HEK293T (cell line): ENCODE results near the gene NRTN.

ENCODE experiments used
- CTCF ChIA-PET: fragments of 350-600 bp; formaldehyde crosslinking; extraction: SDS; loops from one replicate; lab custom pipeline; 2021; ENCODE audit warnings: antibody characterized with exemption, inconsistent platforms; lab: Yijun Ruan, JAX
- POLR2A ChIA-PET: fragments of 350-600 bp; formaldehyde crosslinking; extraction: SDS; loops from one replicate; lab custom pipeline; 2020; ENCODE audit warnings: antibody characterized with exemption, inconsistent platforms; lab: Yijun Ruan, JAX
- DNase-seq: peaks from one replicate; pipeline ENCODE4 v3.0.0; 2012; ENCODE audit warnings: mixed read lengths; ENCODE audit errors: extremely low spot score
- ARNT ChIP-seq: fragments of 450-650 bp; IDR thresholded peaks from 2 replicates; pipeline ENCODE4 v1.6.1; 2017; ENCODE audit warnings: mild to moderate bottlenecking
- BHLHE40 ChIP-seq: fragments of 450-650 bp; IDR thresholded peaks from 2 replicates; pipeline ENCODE4 v1.6.1; 2016; ENCODE audit warnings: mild to moderate bottlenecking, moderate library complexity, borderline replicate concordance
- CTBP1 ChIP-seq: fragments of 450-650 bp; IDR thresholded peaks from 2 replicates; pipeline ENCODE4 v1.6.1; 2016; ENCODE audit warnings: borderline replicate concordance
- ELF4 ChIP-seq: fragments of 450-650 bp; IDR thresholded peaks from 2 replicates; pipeline ENCODE4 v1.6.1; 2017; ENCODE audit warnings: antibody characterized with exemption
- FOXA1 ChIP-seq: fragments of 450-650 bp; IDR thresholded peaks from 2 replicates; pipeline ENCODE4 v1.6.1; 2016; ENCODE audit warnings: mild to moderate bottlenecking
- FOXK2 ChIP-seq: fragments of 450-650 bp; IDR thresholded peaks from 2 replicates; pipeline ENCODE4 v1.6.1; 2016; ENCODE audit warnings: mild to moderate bottlenecking
- FOXM1 ChIP-seq: fragments of 450-650 bp; IDR thresholded peaks from 2 replicates; pipeline ENCODE4 v1.6.1; 2017; ENCODE audit warnings: mild to moderate bottlenecking, borderline replicate concordance
- HDGF ChIP-seq: fragments of 450-650 bp; IDR thresholded peaks from 2 replicates; pipeline ENCODE4 v1.6.1; 2017; ENCODE audit warnings: antibody characterized with exemption, borderline replicate concordance
- L3MBTL2 ChIP-seq: fragments of 450-650 bp; conservative IDR thresholded peaks from 2 replicates; pipeline ENCODE4 v1.6.1; 2016; ENCODE audit warnings: mild to moderate bottlenecking
- LEF1 ChIP-seq: fragments of 450-650 bp; IDR thresholded peaks from 2 replicates; pipeline ENCODE4 v1.6.1; 2017; ENCODE audit warnings: mild to moderate bottlenecking, borderline replicate concordance
- NFRKB ChIP-seq: fragments of 450-650 bp; IDR thresholded peaks from 2 replicates; pipeline ENCODE4 v1.6.1; 2016; ENCODE audit warnings: mild to moderate bottlenecking, moderate library complexity
- SP1 ChIP-seq: fragments of 450-650 bp; IDR thresholded peaks from 2 replicates; pipeline ENCODE4 v1.6.1; 2017
- SUZ12 ChIP-seq: fragments of 450-650 bp; IDR thresholded peaks from 2 replicates; pipeline ENCODE4 v1.6.1; 2016; ENCODE audit warnings: mild to moderate bottlenecking
- TARDBP ChIP-seq: fragments of 450-650 bp; IDR thresholded peaks from 2 replicates; pipeline ENCODE4 v1.6.1; 2016
- ZNF384 ChIP-seq: fragments of 450-650 bp; IDR thresholded peaks from 2 replicates; pipeline ENCODE4 v1.6.1; 2016
- TF ChIP-seq, protein P1 (sequence below): fragments of 450-650 bp; IDR thresholded peaks from 2 replicates; pipeline ENCODE4 v1.6.1; 2016

NRTN gene

DNA sequence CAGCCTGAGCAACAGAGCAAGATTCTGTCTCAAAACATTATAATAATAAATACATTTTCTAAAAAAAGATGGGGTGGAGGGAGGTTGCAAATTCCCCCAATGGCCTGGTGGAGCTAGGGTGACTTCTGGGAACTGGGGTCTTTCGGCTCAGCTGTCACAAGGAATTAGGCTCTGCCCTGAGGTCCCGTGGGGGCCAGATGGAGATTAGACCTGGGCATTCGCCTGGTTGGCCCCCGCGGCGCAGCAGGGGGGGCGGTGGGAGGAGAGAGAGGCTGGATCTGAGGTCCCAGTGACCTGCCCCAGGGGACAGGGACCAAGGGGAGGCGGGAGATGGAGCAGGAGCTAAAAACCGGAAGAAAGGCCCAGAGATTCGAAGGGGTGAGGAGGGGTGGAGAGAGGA, 19.9 kb downstream of the NRTN start:
- ChIA-PET CTCF (interaction anchor here (1.0 to 1.9 kb wide), 2 partner anchors 16 to 20 kb away, joined by 3 to 7 read pairs; partner anchors contain the start of gene NRTN), POLR2A (no interaction called here)
- no peak for TF ChIP-seq SUZ12
- TF ChIP-seq HDGF, result no peak
- no peak for TF ChIP-seq L3MBTL2
- no peak for TF ChIP-seq FOXK2
- no peak for TF ChIP-seq FOXA1
- DNase-seq, result no peak

DNA sequence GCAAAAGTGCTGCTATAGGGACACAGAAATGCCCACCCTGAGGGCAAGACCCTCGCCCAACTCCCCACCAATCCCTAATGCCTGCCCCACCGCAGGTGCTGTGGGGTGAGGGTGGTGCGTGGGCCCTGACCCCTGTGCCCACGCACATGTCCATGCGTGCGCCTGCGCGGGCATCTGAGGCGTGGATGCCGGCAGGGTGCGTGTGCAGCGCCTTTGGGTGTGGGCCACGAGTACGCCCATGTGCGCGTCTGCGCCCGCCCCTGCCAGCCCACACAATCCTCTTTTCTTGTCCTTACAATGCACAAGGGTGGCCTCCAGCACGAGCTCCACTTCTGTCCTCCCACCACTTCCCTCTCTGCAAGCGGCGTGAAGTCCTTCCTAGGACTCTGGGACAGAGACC, 20.3 kb downstream of the NRTN start:
- no peak for DNase-seq
- POLR2A ChIA-PET, result no interaction called here
- TF ChIP-seq FOXK2, result no peak
- TF ChIP-seq FOXA1, result no peak
- no peak for TF ChIP-seq ZNF384
- TF ChIP-seq TARDBP, result no peak
- no peak for TF ChIP-seq NFRKB
- TF ChIP-seq FOXM1, result no peak
- TF ChIP-seq ELF4, result no peak
- TF ChIP-seq LEF1, result no peak
- TF ChIP-seq CTBP1, result no peak
- TF ChIP-seq HDGF, result no peak
- no peak for TF ChIP-seq ARNT
- no peak for TF ChIP-seq SUZ12
- no peak for TF ChIP-seq BHLHE40
- no peak for TF ChIP-seq L3MBTL2
- TF ChIP-seq, protein P1, sequence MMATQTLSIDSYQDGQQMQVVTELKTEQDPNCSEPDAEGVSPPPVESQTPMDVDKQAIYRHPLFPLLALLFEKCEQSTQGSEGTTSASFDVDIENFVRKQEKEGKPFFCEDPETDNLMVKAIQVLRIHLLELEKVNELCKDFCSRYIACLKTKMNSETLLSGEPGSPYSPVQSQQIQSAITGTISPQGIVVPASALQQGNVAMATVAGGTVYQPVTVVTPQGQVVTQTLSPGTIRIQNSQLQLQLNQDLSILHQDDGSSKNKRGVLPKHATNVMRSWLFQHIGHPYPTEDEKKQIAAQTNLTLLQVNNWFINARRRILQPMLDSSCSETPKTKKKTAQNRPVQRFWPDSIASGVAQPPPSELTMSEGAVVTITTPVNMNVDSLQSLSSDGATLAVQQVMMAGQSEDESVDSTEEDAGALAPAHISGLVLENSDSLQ, result no peak
- no peak for TF ChIP-seq SP1

DNA sequence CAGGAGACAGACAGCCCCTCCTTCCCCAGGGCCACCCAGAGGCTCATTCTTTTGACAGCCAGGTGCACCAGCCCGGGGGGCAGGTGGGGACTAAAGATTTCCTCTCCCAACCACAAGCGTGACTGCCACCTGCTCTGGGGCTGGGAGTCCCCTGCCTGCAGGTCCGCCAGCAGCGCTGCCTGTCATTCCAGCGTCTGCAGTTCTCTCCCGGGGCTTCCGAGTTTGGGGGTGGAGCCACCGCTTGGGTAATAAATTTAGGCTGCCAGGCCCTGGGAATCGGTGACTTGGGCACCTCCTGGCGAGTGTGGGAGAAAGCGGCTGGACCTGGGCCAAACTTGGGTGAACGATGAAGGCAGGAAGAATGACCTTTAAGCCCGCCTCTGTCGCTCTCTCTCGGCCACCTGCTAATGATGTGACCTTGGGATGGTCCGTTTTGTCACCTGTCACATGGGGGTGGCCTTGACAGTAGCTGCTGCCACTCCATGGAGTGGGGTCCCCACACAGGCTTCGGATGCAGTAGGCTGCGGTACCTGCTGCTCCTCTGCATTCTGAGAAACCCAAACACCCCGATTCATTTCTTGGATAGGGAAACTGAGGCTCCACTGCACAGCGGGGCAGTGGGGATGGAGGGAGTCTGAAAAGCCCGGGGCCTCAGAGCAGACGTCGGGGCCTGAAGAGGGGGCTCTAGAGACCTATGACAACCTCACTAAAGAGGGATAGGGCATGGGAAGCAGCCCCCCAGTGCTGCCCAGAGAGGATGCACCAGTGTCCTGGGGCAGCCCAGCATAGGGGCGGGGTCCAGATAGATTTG, 21.9 kb downstream of the NRTN start:
- CTCF ChIA-PET, result interaction anchor here (3.5 kb wide), 1 partner anchor 23 kb away, joined by 23 read pairs; the partner anchor contains the start of gene NRTN
- DNase-seq, result peak; percentile 57
- TF ChIP-seq FOXA1, result no peak
- TF ChIP-seq, protein P1, result peak; percentile 96
- POLR2A ChIA-PET, result interaction anchor here (1.4 to 3.1 kb wide), 4 partner anchors 23 to 199 kb away, joined by 4 to 32 read pairs (median 13); partner anchors contain the start of genes NDUFA11, NRTN and VMAC

More for the DNA sequence above, 20.3 kb downstream of the NRTN start:
- CTCF ChIA-PET, result interaction anchor here (1.0 to 1.9 kb wide), 2 partner anchors 16 to 21 kb away, joined by 3 to 7 read pairs; partner anchors contain the start of gene NRTN

DNA sequence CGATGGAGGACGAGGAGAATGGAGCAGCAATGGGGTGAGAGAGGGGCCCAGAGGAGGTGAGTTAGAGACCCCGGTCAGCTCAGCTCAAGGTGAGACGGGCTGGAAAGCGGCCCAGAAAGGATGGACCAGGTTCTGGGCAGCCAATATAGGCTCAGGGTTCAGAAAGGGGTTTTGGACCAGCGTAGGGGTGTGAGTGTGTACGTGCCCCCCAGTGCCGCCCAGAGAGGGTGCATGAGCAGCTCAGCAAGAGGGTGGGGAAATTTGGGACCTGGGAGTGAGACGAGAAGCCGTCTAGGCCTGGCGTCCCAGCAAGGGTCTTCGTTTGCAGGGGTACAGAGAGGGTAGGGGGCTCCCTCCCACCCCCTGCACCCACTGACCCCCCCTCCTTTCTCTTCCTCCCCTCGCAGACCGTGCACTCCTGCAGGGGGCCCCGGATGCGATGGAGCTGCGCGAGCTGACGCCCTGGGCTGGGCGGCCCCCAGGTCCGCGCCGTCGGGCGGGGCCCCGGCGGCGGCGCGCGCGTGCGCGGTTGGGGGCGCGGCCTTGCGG, 22.5 kb downstream of the NRTN start:
- no peak for DNase-seq
- ChIA-PET POLR2A (interaction anchor here (0.5 to 3.1 kb wide), 21 partner anchors 10 to 284 kb away, joined by 3 to 32 read pairs (median 7); partner anchors contain the start of genes CATSPERD, DUS3L, FUT3 and FUT6), CTCF (interaction anchor here (3.5 kb wide), 1 partner anchor 23 kb away, joined by 23 read pairs; the partner anchor contains the start of gene NRTN)
- TF ChIP-seq, protein P1, result no peak
- no peak for TF ChIP-seq L3MBTL2
- TF ChIP-seq ARNT, result no peak
- no peak for TF ChIP-seq ZNF384
- no peak for TF ChIP-seq ELF4

DNA sequence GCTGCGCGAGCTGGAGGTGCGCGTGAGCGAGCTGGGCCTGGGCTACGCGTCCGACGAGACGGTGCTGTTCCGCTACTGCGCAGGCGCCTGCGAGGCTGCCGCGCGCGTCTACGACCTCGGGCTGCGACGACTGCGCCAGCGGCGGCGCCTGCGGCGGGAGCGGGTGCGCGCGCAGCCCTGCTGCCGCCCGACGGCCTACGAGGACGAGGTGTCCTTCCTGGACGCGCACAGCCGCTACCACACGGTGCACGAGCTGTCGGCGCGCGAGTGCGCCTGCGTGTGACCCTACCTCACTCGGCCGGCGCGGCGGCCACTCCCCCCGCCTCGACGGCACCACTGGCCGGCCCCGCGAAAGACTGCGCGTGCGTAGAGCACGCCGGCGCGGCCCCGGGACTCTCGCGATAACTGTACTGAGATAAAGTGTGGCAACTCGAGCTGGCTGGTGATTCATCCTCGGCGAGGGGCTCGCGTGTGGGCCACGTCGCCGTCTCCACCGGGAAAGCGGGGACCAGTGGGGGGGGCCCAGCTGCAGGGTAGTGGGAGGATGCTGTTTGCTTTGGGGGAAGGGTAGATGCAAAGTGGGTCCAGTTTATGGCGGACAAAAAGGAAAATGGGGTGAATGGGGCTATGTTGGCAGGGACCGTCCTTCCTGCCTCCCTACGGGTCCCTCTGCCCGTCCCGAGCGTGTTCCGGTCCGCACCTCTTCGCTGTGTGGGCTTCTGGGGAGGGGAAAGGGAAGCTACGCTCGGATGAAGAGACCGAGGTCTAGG, 23.2 kb downstream of the NRTN start:
- CTCF ChIA-PET, result interaction anchor here (0.8 to 3.5 kb wide), 3 partner anchors 24 to 138 kb away, joined by 3 to 23 read pairs (median 3); partner anchors contain the start of genes NRTN and RPL36
- peak; percentile 98 for DNase-seq
- POLR2A ChIA-PET, result interaction anchor here (0.5 to 3.1 kb wide), 27 partner anchors 10 to 283 kb away, joined by 3 to 32 read pairs (median 4); partner anchors contain the start of genes CATSPERD, DUS3L, FUT3 and FUT6
- TF ChIP-seq CTBP1 (peak; percentile 7; the same call in 1 of the 2 replicates), L3MBTL2 (peak; percentile 97), ELF4 (peak; percentile 92), FOXM1 (no peak)
